Rectal smooth muscle tissue (tissue), 1 donor: ENCODE measurements around the gene TENT5C.

ENCODE experiments used
- H3K27ac ChIP-seq: one replicate; pipeline ENCODE4 v1.7.0; 2013; ENCODE audit warnings: low read depth, low read length, inconsistent platforms
- H3K27me3 ChIP-seq: one replicate; pipeline ENCODE4 v1.7.0; 2013; ENCODE audit warnings: low read length; ENCODE audit not compliant: control insufficient read depth, insufficient read depth
- H3K36me3 ChIP-seq: one replicate; pipeline ENCODE4 v1.7.0; 2013; ENCODE audit warnings: low read length; ENCODE audit not compliant: control insufficient read depth, insufficient read depth
- H3K4me1 ChIP-seq: one replicate; pipeline ENCODE4 v1.7.0; 2013; ENCODE audit warnings: low read length; ENCODE audit not compliant: control insufficient read depth, insufficient read depth
- H3K4me3 ChIP-seq: one replicate; pipeline ENCODE4 v1.7.0; 2013; ENCODE audit warnings: low read length
- H3K9ac ChIP-seq: one replicate; pipeline ENCODE4 v1.7.0; 2013; ENCODE audit warnings: low read length

TENT5C gene

GRCh38 chr1:117627546-117628130 lies 21.8 kb downstream of the TENT5C start:
- H3K4me3 ChIP-seq, result no peak overlapping the region
- H3K9ac ChIP-seq, result no peak overlapping the region
- no peaks in the 10 kb centered on the region for H3K27me3 ChIP-seq
- no peak overlapping the region for H3K27ac ChIP-seq
- H3K36me3 ChIP-seq, result peaks cover 7% of the 10 kb centered on the region
- H3K4me1 ChIP-seq, result no peaks in the 10 kb centered on the region

DNA sequence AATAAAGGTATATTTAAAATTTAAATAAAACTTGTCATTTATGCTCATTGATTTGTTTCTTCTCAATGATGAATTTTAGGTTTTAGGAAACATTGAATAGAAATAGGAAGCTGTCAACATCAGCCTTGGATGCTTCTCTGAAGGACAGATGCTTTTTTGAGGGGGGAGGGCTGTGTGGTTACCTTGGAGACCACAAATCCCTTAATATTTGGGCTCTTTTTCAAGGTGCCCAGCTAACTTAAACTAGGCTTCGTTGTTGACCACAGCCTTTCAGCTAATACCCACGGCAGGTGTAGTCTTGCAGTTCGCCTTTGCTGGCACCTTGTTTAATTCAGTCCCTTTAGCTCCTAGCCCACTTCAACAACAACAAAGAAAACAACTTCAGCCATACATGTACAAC lies 22.5 kb downstream of the TENT5C start:
- no peaks in the 10 kb centered on the region for H3K27me3 ChIP-seq
- H3K4me1 ChIP-seq, result no peaks in the 10 kb centered on the region
- H3K4me3 ChIP-seq, result no peak overlapping the region
- H3K9ac ChIP-seq, result no peak overlapping the region
- H3K36me3 ChIP-seq, result peaks cover 7% of the 10 kb centered on the region
- no peak overlapping the region for H3K27ac ChIP-seq

DNA sequence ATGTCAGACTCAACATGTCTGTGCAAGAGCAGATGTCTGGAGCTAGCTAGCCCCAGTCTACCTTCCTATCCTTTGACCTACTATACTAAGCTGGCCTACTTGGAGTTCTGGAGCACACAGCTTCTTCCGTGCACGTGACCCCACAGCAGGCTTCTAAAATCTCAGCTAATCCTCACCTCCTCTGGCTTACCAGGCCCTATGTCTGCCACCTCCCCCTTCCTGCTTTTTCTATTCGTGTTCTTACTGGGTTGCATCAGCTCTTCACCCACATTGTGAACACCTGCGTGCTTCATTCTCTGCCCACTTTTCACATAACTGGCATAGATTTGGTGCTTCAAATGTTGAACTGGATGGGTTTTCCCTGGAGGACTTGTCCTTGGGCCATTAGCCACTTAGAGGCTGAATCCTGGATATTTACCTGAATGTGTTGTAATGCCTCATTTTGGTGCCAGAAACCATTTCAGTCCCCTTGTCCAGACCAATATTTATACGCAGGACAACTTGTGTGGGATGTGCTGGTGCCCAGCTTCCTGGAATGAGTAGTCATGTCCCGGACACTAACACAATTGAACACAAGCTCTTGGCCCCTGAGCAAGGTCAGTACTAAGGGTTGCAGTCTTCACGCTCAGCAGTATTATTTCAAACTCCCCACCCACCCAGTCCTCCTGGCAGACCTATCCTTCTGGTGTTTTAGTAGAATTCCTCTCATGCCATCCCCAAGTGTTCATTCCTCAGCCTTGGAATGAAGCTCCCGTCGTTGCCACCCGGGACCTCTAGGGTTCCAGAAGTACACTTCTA lies 24.0 kb downstream of the TENT5C start:
- Histone ChIP-seq H3K9ac (no peak overlapping the region), H3K4me1 (no peaks in the 10 kb centered on the region), H3K36me3 (no peaks in the 10 kb centered on the region), H3K4me3 (no peak overlapping the region), H3K27ac (no peak overlapping the region), H3K27me3 (no peaks in the 10 kb centered on the region)

DNA sequence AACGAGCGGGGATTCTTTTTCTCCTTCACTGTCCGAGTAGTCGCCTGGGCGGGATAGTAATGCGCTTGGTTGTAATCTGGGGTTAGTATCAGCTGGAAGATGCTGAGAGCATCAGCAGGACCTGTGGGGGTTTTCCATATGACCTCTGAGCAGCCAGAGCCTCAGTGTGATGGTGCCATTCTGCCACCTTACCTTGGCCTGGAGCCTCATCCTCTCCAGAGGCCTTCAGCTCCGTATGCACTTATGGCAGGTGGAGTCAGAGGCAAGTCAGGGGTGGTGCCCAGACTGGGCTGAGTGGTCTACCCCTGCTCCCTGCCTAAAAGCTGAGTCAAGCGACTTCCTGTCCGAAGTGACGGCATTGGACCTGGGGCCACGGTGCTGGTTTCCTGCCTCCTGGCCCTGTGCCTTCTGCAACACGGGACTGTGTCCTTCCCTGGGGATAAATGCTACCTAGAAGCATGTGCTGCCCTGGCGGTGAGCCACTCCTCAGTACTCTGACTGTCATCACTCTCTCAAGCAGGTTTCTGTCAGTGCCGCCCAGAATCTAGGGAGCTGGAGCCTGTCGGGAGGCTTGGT lies 24.7 kb downstream of the TENT5C start:
- Histone ChIP-seq H3K36me3 (no peaks in the 10 kb centered on the region), H3K9ac (no peak overlapping the region), H3K4me3 (no peak overlapping the region), H3K27ac (no peak overlapping the region), H3K4me1 (no peaks in the 10 kb centered on the region), H3K27me3 (no peaks in the 10 kb centered on the region)

- no peak overlapping the region for H3K4me3 ChIP-seq
- H3K9ac ChIP-seq, result no peak overlapping the region
- no peak overlapping the region for H3K27ac ChIP-seq
- H3K27me3 ChIP-seq, result no peaks in the 10 kb centered on the region
- no peaks in the 10 kb centered on the region for H3K4me1 ChIP-seq
- no peaks in the 10 kb centered on the region for H3K36me3 ChIP-seq
Observed at GRCh38 chr1:117631359-117632160, 25.7 kb downstream of the TENT5C start.

GRCh38 chr1:117632269-117633067 lies 26.6 kb downstream of the TENT5C start:
- Histone ChIP-seq H3K9ac (no peak overlapping the region), H3K36me3 (no peaks in the 10 kb centered on the region), H3K4me3 (no peak overlapping the region), H3K4me1 (no peaks in the 10 kb centered on the region), H3K27me3 (no peaks in the 10 kb centered on the region), H3K27ac (no peak overlapping the region)

DNA sequence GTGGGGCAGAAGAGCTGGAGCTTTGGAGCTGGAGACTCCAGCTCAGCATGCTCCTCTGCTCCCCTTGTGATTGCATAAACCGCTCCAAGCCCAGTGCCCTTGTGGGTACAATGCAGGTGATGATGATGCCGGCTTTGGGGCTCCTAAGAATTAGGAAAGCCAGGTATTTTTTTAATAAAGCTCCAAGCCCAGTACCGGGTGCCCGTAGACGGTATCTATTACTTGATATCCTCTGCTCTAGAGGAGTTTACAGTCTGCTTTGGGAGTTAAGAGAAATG lies 27.2 kb downstream of the TENT5C start:
- no peaks in the 10 kb centered on the region for H3K36me3 ChIP-seq
- no peaks in the 10 kb centered on the region for H3K27me3 ChIP-seq
- H3K4me1 ChIP-seq, result no peaks in the 10 kb centered on the region
- no peak overlapping the region for H3K27ac ChIP-seq
- no peak overlapping the region for H3K9ac ChIP-seq
- no peak overlapping the region for H3K4me3 ChIP-seq

DNA sequence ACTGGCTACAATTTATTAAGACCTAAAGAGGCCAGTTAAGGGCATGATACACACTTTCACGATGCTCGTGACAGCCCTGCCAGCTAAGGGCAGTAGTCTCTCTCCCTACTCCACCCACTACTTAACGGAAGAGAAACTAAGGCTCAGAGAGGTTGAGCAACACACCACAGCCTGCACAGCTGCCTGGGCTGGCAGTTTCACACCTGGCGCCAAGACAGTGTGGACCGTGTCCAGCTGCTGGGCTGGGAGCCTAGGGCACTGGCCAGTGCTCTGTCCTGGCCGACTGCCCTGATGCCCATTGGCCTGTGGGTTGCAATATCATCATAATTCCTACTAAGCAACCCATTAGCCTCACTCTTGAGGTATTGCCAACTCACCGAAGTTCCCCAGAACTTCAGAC lies 27.6 kb downstream of the TENT5C start:
- no peak overlapping the region for H3K4me3 ChIP-seq
- no peaks in the 10 kb centered on the region for H3K36me3 ChIP-seq
- H3K27ac ChIP-seq, result no peak overlapping the region
- peaks cover under 1% of the 10 kb centered on the region for H3K27me3 ChIP-seq
- H3K4me1 ChIP-seq, result no peaks in the 10 kb centered on the region
- H3K9ac ChIP-seq, result no peak overlapping the region

DNA sequence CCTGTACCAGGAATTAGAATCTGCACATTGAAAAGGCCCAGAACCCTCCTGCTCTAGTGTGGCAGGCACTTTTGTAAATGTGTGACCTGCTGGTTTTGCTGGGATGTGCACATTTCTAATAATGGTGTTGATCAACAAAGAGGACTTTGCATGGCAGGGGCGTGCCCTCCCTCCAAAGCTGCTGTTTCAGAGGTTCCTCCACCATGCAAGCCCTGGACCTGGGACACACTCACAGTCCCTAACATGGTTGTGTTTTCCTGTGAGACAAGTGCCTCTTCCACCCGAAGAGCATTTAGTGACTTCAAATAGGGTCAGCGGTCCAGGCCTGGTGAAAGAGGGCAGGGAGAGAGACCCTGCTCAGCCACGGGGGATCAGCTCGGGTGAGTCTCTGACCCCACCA lies 28.1 kb downstream of the TENT5C start:
- Histone ChIP-seq H3K4me1 (no peaks in the 10 kb centered on the region), H3K9ac (no peak overlapping the region), H3K27ac (no peak overlapping the region)

GRCh38 chr1:117634631-117635030 lies 28.8 kb downstream of the TENT5C start:
- no peaks in the 10 kb centered on the region for H3K36me3 ChIP-seq
- H3K4me1 ChIP-seq, result no peaks in the 10 kb centered on the region
- H3K4me3 ChIP-seq, result no peak overlapping the region
- H3K27ac ChIP-seq, result no peak overlapping the region
- H3K9ac ChIP-seq, result no peak overlapping the region
- H3K27me3 ChIP-seq, result peaks cover 2% of the 10 kb centered on the region

More for the DNA sequence above, 28.1 kb downstream of the TENT5C start:
- H3K36me3 ChIP-seq, result no peaks in the 10 kb centered on the region
- H3K27me3 ChIP-seq, result peaks cover 2% of the 10 kb centered on the region
- H3K4me3 ChIP-seq, result no peak overlapping the region

- no peaks in the 10 kb centered on the region for H3K36me3 ChIP-seq
- no peak overlapping the region for H3K4me3 ChIP-seq
- no peaks in the 10 kb centered on the region for H3K4me1 ChIP-seq
- peaks cover 2% of the 10 kb centered on the region for H3K27me3 ChIP-seq
- H3K27ac ChIP-seq, result no peak overlapping the region
- H3K9ac ChIP-seq, result no peak overlapping the region
Observed at GRCh38 chr1:117635805-117636204, 30.0 kb downstream of the TENT5C start.
